Dendritic cell treated with granulocyte-macrophage colony-stimulating factor and Interleukin-4, amounts not matched to agents 40 ng/mL and 50 ng/mL, for 4 days (primary cell): ENCODE measurements around the gene TENT5A.

Source experiments
- H3K27ac Mint-ChIP-seq: one replicate; pipeline ENCODE4 v1.8.0; 2022; ENCODE audit warnings: mild to moderate bottlenecking, mixed read lengths
- H3K27me3 Mint-ChIP-seq: one replicate; pipeline ENCODE4 v1.8.0; 2022; ENCODE audit warnings: mild to moderate bottlenecking, mixed read lengths
- H3K36me3 Mint-ChIP-seq: one replicate; pipeline ENCODE4 v1.8.0; 2022; ENCODE audit warnings: low read depth, mixed read lengths
- H3K4me1 Mint-ChIP-seq: one replicate; pipeline ENCODE4 v1.8.0; 2022; ENCODE audit warnings: low read depth, mixed read lengths
- H3K4me3 Mint-ChIP-seq: one replicate; pipeline ENCODE4 v1.8.0; 2022; ENCODE audit warnings: mild to moderate bottlenecking, moderate library complexity, mixed read lengths
- H3K9me3 Mint-ChIP-seq: one replicate; pipeline ENCODE4 v1.8.0; 2022; ENCODE audit warnings: mixed read lengths
- intact Hi-C: fragments of 100-400 bp; cut with micrococcal nuclease; formaldehyde crosslinking; loops from one replicate; pipeline ENCODE4 v1.15.0; 2022

The TENT5A gene

GRCh38 chr6:81704700-81705099 is 47.8 kb downstream of the TENT5A start:
- intact Hi-C loops: no loop called here
- Mint-ChIP-seq H3K9me3 (peaks cover 19% of the 10 kb centered on the region), H3K27me3 (no peaks in the 10 kb centered on the region), H3K36me3 (peaks cover 7% of the 10 kb centered on the region), H3K27ac (no peak overlapping the region), H3K4me3 (no peak overlapping the region), H3K4me1 (no peaks in the 10 kb centered on the region)

GRCh38 chr6:81700414-81700813 is 52.1 kb downstream of the TENT5A start:
- intact Hi-C loops: no loop called here
- Mint-ChIP-seq H3K27me3 (no peaks in the 10 kb centered on the region), H3K27ac (no peak overlapping the region), H3K9me3 (peaks cover 19% of the 10 kb centered on the region), H3K36me3 (peaks cover 7% of the 10 kb centered on the region), H3K4me1 (peaks cover 5% of the 10 kb centered on the region), H3K4me3 (no peak overlapping the region)

DNA sequence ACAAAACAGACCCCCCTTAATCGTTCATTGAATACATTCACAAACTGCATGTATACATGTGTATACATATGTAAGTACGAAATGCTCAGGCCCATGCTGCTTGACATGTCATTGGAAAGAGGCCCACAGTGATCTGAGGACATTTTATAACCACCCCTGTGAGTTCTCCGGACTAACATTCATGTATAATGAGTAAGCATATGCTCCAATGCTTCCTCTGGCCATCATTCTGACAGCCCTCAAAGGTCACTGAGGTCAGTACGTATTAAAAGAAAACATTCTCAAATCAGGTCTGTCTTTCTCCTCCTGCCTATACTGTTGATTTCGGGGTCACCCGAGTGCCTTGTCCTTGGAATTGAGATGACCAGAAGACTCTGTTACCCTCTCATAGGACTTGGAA is 54.9 kb downstream of the TENT5A start:
- no peaks in the 10 kb centered on the region for H3K27me3 Mint-ChIP-seq
- peaks cover 1% of the 10 kb centered on the region for H3K9me3 Mint-ChIP-seq
- intact Hi-C loops: no loop called here
- no peak overlapping the region for H3K27ac Mint-ChIP-seq
- H3K4me1 Mint-ChIP-seq: peaks cover 5% of the 10 kb centered on the region
- H3K4me3 Mint-ChIP-seq: no peak overlapping the region
- no peaks in the 10 kb centered on the region for H3K36me3 Mint-ChIP-seq

DNA sequence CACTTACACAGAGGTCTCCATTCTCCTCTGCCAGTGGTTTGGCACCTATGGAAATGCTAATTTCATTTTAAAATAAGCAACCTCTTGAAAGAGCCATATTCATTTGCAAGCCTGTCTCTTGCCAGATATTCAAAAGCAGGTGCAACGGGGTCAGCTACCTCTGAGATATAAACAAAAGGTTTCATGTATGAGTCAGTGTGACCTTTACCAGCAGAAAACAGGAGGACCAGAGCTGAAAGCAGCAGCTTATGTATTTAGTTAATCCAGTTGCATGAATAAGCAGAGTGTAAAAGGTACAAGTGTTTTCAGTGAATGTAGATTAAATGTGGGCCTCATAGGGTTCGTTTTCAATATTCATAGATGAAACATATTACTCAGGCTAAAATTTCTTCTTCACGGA is 56.0 kb downstream of the TENT5A start:
- Mint-ChIP-seq H3K4me3 (no peak overlapping the region), H3K36me3 (no peaks in the 10 kb centered on the region), H3K9me3 (no peaks in the 10 kb centered on the region), H3K4me1 (peaks cover 5% of the 10 kb centered on the region), H3K27ac (no peak overlapping the region), H3K27me3 (no peaks in the 10 kb centered on the region)
- intact Hi-C loops: no loop called here
